ENCODE measurements around the gene TDRD12. TPM values are rescaled to one million over a fixed set of nuclear protein-coding genes. Genes with fewer than 3 reads are reported as not detected.
"Not testable (repeated sequence)": the region's sequence is repeated elsewhere in the genome, so short reads cannot be mapped to it uniquely, and the experiment has no call there.

Gene TDRD12
- total RNA-seq, 1 experiment from 2014 or later, result not detected

DNA sequence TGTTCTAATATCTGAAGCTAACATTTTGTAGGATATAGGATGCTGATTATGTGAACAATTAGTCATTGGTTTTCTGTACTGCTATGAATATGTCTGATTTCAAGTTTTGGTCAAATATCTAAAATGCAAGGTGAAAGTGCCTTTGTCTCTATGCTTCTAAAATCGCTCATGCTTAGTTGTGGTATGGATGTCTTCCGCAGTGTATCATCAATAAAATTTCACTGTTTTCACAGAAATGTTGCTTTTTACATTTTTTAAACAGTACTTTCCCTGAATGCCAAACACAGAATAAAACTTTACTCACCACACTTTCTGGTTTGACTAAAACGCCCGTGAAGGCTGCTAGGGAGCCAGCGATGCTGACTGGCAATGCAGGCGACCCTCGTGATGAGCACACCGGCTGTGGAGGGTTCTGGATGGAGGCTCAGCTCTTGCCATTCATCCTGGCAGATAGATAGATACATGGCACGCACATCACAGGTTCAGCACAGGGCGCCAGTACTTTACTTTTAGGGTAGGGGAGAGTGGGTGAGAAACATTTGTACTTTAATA lies 109.9 kb downstream of the TDRD12 start:
- DNase-seq (ENCODE audit: extremely low read depth, low read depth), result no peak

DNA sequence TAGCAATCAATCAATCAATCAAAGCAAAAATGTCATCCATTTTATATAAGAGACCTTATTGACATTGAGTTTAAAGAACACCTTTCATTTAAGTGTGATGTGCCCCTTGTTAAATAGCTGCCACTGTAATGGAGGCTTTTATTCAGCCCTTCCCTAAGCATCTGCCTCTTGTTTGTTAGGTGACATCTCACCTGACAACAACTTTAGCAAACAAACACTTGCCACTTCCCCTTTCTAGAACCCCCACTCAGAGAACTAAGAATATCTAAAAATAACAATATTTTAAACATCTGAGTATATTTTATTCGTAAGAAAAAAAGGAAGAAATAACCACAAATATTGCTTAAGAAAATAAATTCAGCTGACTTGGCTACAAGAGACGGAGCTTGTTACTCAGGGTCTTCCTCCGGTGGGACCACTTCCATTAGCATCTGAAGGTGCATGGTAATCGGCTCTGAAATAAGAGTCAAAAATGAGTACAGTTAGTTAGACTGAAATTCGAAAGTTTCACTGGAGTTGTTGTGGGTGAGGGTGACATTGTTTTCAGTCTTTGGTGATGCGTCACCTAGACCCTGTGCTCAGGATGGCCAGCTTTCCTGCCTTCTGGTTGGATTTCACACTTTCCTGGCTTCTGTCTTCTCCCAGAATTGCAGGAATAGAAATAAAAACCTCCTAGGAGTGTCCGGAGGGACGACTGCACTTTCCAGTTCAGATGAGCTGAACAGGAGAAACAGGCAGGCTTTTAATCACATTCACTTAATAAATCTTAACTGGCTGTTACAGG lies 110.9 kb downstream of the TDRD12 start:
- no peak for DNase-seq (ENCODE audit: extremely low read depth, low read depth)

DNA sequence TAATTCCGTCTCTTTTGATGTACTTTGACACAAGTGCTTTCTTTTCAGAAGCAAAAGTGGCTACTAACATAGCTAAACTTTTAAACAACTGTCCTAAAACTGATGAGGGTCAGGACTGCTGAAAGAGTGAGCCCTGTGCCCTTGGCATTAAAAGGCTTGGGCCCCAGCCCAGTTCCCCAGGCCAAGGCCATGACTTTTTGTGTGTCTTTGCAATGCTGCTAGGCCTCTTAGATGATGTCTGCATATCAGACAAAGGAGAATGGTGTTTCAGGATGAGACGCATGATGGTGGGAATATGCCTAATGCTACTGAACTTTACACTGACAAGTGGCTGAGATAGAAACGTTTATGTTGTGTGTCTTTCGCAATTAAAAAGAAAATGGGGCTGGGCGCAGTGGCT lies 112.0 kb downstream of the TDRD12 start:
- DNase-seq (ENCODE audit: extremely low read depth, low read depth), result no peak

DNA sequence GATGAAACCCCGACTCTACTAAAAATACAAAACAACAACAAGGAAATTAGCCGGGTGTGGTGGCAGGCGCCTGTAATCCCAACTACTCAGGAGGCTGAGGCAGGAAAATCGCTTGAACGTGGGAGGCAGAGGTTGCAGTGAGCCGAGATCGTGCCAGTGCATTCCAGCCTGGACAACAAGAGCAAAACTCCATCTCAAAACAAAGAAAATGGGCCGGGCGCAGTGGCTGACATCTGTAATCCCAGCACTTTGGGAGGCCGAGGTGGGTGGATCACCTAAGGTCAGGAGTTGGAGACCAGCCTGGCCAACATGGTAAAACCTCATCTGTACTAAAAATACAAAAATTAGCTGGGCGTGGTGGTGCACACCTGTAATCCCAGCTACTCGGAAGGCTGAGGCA lies 112.5 kb downstream of the TDRD12 start:
- not testable (repeated sequence) for DNase-seq (ENCODE audit: extremely low read depth, low read depth)

DNA sequence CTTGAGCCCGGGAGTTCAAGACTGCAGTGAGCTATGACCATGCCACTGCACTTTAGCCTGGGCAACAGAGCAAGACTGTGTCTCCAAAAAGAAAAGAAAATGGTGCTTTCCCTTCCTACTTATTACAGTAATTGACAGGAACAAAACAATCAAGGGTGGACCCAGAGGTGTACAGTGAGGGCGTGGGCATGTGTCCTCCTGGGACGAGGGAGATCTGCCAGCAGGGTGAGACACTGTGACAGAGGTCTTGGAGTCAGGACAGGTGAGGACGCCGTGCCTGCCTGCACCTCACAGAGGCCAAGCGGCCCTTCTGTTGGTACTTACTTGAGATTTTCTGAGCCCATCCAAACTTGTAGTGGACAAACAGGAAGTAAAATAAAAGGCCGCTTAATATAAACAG lies 113.3 kb downstream of the TDRD12 start:
- not testable (repeated sequence) for DNase-seq (ENCODE audit: extremely low read depth, low read depth)

DNA sequence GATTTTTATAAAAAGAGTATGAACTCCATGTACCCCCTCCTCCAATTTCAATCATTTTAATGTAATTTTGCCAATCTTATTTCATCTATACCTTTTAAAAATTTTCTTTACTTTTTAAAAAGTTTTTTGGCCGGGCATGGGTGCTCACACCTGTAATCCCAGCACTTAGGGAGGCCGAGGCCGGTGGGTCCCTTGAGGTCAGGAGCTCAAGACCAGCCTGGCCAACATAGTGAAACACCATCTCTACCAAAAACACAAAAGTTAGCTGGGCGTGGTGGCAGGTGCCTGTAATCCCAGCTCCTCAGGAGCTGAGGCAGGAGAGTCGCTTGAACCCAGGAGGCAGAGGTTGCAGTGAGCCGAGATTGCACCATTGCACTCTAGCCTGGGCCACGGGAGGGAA lies 113.8 kb downstream of the TDRD12 start:
- not testable (repeated sequence) for DNase-seq (ENCODE audit: extremely low read depth, low read depth)

DNA sequence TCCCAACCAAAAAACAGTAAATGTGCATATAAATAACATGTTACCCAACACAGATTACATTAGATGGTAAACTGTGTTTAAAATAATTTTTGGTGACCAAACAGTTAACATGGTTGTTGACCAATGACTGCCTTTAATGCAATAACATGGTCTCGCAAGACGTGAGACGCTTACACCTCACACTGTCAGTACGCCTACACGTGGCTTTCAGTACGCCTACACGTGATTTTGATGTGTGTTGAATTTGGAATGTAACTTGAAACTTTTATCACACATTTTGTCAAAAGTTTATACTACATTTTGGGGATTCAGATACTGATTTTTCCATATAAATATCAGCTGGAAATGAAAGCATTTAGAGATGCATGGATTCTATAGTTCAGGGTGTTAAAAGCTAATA lies 118.0 kb downstream of the TDRD12 start:
- no peak for DNase-seq (ENCODE audit: extremely low read depth, low read depth)

DNA sequence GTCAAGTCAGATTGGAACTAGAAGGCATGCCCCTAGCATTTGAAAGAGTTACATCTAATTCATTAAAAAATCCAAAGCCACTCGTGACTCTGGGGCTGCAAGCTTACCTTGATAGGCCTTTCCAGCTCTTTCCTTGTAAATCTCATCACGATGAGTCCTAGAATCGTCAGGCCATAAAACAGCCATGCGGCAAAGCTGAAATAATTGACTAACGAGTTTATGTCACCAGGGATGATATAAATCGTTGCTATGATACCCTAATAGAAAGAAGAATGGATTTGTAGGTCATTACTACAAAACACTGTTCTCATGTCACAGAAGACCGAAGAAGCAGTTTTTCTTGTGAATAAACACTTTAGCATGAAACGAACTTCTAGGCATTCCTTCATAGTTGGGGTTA lies 122.5 kb downstream of the TDRD12 start:
- DNase-seq (ENCODE audit: extremely low read depth, low read depth), result no peak

DNA sequence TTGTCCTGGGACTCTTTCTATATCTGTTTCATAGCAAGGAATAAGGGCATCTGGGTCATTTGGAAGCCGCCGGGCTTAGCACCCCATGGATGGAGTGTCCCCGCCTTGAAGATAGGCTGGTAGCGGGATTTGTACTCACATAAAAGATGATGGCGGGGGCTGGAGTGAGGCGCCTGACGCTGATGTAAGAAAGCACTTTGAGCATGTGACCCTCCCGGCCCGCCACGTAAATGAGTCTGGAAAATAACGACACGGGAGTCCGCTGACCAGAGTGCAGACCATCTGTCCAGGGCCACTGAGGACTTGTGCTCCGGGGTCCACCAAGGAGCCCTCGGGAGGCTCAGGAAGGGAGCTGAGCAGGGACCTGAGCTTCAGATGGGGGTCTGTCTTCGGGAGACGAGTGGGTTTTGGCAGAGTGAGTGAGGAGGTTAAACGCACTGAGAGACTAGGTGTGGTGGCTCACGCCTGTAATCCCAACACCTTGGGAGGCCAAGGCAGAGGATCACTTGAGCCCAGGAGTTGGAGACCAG lies 124.2 kb downstream of the TDRD12 start:
- no peak for DNase-seq (ENCODE audit: extremely low read depth, low read depth)

DNA sequence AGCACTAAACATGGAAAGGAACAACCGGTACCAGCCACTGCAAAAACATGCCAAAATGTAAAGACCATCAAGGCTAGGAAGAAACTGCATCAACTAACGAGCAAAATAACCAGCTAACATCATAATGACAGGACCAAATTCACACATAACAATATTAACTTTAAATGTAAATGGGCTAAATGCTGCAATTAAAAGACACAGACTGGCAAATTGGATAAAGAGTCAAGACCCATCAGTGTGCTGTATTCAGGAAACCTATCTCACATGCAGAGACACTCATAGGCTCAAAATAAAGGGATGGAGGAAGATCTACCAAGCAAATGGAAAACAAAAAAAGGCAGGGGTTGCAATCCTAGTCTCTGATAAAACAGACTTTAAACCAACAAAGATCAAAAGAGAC lies 128.5 kb downstream of the TDRD12 start:
- DNase-seq (ENCODE audit: extremely low read depth, low read depth), result not testable (repeated sequence)

DNA sequence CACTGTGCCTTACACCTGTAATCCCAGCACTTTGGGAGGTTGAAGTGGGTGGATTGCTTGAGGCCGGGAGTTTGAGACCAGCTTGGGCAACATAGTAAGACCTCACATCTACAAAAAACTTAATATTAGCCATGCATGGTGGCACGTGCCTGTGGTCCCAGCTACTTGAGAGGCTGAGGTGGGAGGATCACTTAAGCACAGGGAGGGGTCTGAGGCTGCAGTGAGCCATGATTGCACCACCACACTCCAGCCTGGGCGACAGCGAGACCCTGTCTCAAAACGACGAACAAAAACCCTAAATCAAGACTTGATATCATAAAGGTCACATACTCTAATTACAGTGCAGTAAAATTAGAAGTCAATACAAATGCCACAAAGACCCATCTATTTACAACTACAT lies 132.6 kb downstream of the TDRD12 start:
- no peak for DNase-seq (ENCODE audit: extremely low read depth, low read depth)

DNA sequence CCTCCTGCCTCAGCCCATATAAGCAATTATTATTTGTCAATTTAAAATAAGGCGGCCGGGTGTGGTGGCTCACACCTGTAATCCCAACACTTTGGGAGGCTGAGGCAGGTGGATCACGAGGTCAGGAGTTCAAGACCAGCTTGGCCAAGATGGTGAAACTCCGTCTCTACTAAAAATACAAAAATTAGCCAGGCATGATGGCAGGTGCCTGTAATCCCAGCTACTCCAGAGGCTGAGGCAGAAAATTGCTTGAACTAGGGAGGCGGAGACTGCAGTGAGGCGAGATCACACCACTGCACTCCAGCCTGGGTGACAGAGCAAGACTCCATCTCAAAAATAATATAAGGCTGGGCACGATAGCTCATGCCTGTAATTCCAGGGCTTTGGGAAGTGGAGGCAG lies 137.3 kb downstream of the TDRD12 start:
- DNase-seq (ENCODE audit: extremely low read depth, low read depth), result not testable (repeated sequence)

DNA sequence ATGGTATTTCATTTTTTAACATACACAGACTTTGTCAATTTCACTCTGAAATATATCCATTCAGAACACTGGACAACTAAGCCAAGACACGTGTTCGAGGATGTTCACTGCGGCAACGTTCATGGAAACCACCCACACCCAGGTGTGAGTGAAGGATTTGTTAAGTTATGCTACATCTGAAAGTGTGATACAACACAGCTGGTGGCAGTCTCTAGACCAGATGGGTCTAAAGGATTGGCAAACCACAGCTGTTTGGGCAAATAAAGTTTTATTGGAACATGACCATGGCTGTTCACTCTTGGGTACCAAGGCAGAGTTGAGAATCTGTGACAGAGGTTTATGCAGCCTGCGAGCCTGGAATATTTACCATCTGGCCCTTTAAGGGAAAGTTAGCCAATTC lies 138.0 kb downstream of the TDRD12 start:
- DNase-seq (ENCODE audit: extremely low read depth, low read depth), result no peak

DNA sequence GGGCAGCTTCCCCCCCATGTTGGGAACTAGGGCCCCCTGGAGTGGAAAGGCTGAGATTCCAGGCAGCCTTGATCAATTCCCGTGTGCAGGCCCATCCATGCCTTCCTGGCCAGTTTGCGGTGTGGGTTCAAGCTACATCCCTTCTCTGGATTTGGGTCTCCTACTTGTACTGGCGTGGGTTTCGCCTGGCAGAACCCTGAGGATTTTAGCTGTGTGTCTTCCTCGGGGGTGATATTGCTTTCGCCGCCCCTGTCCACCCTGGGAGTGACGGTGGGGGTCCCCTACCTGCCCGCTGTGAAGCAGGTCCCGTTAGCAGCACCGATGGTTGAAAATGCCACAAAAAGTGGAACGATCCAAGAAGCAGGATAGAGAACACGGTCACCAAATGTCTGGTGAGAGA lies 138.6 kb downstream of the TDRD12 start:
- no peak for DNase-seq (ENCODE audit: extremely low read depth, low read depth)

DNA sequence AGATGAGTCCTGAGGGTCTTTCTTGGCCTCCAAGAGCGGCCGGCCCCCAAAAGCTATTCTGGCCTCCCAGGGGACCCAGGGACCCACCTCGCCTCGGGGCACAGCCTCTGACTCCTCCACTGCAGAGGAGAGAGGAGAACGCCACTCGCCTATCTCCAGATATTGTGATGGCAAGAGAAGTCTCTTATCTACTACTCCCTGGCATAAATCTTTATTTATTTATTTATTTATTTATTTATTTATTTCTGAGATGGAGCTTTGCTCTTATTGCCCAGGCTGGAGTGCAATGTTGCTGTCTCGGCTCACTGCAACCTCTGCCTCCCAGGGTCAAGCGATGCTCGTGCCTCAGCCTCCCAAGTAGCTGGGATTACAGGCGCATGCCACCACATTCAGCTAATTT lies 139.0 kb downstream of the TDRD12 start:
- no peak for DNase-seq (ENCODE audit: extremely low read depth, low read depth)

DNA sequence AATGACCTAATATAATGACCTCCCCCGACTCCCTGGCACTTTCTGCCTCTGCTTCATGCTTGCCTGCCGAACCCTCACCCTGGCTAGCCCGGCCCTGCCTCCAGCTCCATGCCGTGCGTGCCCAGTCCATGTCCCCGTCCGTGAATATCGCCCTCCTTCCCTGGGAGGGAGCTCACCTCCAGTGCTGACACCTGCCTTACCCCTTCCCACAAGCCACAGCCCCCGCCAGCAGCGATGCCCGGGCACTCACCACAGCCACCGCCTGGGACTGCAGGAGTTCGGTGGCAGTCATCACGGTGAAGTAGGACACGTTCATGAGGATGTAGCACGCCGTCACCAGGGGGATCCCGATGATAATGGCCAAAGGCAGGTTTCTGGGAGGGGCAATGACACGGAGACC lies 140.0 kb downstream of the TDRD12 start:
- DNase-seq (ENCODE audit: extremely low read depth, low read depth), result no peak

DNA sequence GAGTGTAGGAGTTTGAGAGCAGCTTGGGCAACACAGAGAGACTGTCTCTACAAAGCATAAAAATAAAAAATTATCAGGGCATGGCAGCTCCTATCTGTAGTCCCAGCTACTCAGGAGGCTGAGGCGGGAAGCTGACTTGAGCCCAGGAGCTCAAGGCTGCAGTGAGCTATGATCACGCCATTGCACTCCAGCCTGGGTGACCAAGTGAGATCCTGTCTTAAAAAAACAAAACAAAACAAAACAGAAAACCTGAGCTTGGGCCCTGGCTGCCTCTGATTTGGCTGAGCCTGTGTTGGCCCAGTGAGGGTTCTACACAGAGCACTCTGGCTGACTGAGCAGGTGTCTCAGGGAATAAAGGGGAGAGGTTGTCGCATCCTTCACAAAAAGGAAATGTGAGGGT lies 142.0 kb downstream of the TDRD12 start:
- no peak for DNase-seq (ENCODE audit: extremely low read depth, low read depth)

DNA sequence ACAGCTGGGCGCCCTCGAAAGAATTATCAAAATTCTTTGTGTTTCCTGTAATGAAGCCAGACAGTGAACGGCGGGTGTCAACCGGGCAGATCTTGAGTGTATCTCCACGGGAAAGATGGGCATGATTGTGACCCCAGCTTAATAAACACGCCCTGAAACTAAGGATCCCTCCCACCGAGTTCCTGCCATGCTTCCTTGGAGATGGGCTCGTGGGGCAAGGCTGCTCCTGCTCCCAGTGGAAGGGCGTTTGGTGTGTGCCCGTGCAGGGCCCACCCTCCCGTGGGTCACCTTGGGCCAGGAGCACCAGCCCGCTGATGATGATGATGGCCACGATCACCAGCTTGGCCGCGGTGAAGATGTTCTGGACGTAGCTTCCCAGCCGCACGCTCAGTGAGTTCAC lies 142.6 kb downstream of the TDRD12 start:
- DNase-seq (ENCODE audit: extremely low read depth, low read depth), result no peak

DNA sequence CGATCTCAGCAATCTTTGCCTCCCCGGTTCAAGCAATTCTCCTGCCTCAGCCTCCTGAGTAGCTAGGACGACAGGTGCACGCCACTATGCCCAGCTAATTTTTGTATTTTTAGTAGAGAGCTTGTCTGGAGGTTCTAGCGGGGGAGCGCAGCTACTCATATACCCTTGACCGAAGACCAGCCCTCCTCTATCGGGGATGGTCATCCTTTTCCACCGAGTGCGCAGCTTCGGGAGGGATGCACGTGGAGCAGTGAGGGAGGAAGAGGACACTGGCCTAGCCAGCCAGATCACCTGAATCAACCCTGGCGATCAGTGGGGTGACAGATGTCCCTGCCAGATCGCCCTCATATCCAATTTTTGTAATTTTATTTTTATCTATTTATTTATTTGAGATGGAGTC lies 143.2 kb downstream of the TDRD12 start:
- no peak for DNase-seq (ENCODE audit: extremely low read depth, low read depth)

DNA sequence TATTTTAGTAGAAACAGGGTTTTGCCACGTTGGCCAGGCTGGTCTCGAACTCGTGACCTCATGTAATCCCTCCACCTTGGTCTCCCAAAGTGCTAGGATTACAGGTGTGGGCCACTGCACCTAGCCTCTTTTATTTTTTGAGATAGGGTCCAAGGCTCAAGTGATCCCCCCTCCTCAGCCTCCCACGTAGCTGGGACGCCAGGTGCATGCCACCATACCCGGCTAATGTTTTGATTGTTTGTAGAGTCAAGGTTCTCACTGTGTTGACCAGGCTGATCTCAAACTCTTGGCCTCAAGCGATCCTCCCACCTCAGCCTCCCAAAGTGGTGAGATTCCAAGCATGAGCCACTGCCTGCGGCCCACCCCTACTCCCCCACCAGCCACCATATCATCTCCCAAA lies 143.7 kb downstream of the TDRD12 start:
- no peak for DNase-seq (ENCODE audit: extremely low read depth, low read depth)

DNA sequence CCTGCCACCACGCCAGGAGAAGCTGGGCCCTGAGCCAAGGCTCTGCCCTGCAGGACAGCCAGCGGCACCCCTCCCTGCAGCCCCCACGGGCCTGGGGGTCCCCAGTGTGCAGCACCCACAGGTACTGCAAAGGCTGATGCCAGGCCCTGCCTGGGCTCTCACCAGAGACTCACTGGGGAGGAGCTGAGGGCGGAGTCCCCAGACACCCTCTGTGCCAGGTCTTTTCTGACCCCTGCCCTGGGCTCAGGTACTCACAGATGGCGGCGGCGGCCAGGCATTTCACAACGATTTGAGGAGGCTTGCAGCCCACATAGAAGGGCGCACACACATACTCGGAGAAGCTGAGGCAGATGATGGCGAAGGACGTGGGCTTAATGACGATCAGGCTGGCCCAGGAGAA lies 144.3 kb downstream of the TDRD12 start:
- no peak for DNase-seq (ENCODE audit: extremely low read depth, low read depth)

DNA sequence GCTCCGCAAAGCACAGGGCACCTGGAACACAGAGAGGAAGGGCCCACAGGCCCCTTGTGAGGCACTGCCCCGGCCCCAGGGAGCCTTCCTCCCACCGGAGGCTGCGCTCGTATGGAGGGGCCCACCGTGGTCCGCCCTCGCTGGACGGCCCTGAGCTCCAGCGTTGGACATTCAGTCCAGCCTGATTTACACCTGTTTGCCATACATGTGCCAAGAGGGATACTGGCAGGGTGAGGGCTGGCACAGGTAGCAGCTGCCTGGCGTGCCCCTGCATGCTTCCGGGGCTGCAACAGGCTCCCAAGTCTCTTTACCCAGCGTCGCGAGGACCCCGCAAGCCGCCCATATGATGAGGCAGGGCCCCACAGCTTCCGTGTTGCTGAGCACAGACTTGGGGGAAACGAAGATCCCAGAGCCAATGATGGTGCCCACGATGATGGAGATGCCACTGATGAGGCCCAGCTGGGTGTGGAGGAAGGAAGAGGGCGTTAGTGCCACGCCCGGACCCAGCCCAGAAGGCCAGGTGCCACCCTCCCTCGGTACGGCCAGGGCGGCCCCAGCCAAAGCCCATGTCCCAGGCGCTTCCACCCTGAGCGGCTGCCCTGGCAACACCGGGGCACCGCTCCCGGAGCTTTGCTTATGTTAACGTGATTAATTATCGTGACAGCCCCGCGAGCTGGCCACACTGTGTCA lies 144.9 kb downstream of the TDRD12 start:
- no peak for DNase-seq (ENCODE audit: extremely low read depth, low read depth)

All from NCI-H460 (cell line).